ENCODE results near the gene PRMT5.
"Not testable (repeated sequence)": the region's sequence is repeated elsewhere in the genome, so short reads cannot be mapped to it uniquely, and the experiment has no call there.

The PRMT5 gene

DNA sequence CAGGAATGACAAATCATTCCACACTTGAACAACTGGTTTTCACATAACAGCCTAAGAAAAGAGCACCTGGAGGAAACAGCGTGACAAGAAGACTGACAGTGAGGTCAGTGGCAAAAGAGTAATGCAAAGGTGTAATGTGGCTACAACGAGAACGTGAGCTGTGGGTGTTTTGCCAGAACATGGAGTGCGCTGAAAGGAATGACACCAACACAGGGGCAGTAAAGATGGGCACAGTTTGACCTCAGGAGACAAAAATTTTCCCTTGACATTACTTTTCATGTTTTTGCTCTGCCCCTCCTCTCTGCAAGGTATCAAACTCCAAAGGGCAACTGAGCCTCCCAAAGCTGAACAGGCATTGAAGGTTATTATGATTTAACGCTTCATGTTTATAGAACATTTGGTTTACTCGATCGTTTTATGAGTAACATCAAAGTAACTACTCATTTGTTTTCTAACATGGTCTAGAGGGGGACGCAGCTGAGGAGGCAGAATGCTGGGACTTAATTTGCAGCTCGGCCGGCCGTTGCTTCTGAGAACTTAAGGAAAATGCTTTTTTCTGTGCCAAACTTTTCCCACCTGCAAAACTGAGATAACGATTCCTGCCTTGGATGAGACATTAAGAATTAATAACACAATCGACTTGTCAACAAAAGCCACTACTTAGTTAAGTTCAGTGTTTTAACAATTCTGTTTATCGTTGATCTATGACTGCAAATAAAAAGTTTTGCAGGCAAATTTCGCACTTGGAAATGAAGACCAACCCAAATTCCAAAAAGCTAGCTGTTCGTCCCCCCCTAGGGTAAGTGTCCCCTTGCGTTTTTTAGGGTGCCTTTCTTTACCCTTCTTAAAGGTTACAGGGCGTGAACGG is 26.8 kb upstream of the PRMT5 start:
- no peak for DNase-seq (ENCODE audit: low read depth)
- peak overlapping the region; percentile 81 for H3K4me3 ChIP-seq (ENCODE audit: low read depth, low read length)
- TF ChIP-seq CTCF (IDR thresholded peaks at IDR 0.05; ENCODE audit: low read depth, low read length, missing control alignments): no peak

- no peak overlapping the region for H3K4me3 ChIP-seq (ENCODE audit: low read depth, low read length)
- no peak for TF ChIP-seq CTCF (IDR thresholded peaks at IDR 0.05; ENCODE audit: low read depth, low read length, missing control alignments)
- no peak for DNase-seq (ENCODE audit: low read depth)
Observed at GRCh38 chr14:22952418-22952817, 23.2 kb upstream of the PRMT5 start.

- not testable (repeated sequence) for H3K4me3 ChIP-seq (ENCODE audit: low read depth, low read length); DNase-seq (ENCODE audit: low read depth)
Observed at GRCh38 chr14:22951795-22952194, 22.6 kb upstream of the PRMT5 start.

DNA sequence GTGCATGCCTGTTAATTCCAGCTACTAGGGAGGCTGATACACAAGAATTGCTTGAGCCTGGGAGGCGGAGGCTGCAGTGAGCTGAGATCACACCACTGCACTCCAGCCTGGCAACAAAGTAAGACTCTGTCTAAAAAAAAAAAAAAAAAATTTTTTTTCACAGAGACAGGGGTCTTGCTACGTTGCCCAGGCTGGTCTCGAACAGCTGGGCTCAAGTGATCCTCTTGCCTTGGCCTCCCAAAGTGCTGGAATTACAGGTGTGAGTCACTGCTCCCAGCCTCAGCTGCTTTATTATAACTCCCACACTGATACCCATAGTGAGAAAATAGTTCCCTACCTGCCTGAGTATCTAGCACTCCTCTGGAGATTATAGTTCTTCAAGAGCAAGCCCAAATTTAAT is 16.5 kb upstream of the PRMT5 start:
- no peak for DNase-seq (ENCODE audit: low read depth)
- no peak overlapping the region for H3K4me3 ChIP-seq (ENCODE audit: low read depth, low read length)
- TF ChIP-seq CTCF (IDR thresholded peaks at IDR 0.05; ENCODE audit: low read depth, low read length, missing control alignments): no peak

GRCh38 chr14:22939684-22940083 is 10.5 kb upstream of the PRMT5 start:
- no peak for TF ChIP-seq CTCF (IDR thresholded peaks at IDR 0.05; ENCODE audit: low read depth, low read length, missing control alignments)
- H3K4me3 ChIP-seq (ENCODE audit: low read depth, low read length): no peak overlapping the region
- no peak for DNase-seq (ENCODE audit: low read depth)

DNA sequence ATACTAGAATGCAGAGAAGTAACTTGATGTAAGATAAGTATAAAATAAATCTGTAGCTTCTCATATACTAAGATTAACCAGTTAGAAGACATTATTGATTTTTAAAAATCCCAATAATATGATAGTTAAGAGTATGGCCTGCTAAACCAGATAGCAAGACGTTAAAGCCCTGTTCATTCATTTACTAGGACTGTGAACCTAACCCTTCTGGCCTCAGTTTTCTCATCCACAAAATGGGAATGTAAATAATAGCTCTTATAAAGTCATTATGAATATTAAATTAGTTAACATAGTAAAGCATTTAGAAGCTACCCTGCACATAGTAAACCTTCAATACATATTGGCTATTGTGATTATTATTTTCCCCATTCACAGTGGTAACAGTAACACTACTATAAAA is 6.0 kb upstream of the PRMT5 start:
- no peak for TF ChIP-seq CTCF (IDR thresholded peaks at IDR 0.05; ENCODE audit: low read depth, low read length, missing control alignments)
- H3K4me3 ChIP-seq (ENCODE audit: low read depth, low read length): no peak overlapping the region
- DNase-seq (ENCODE audit: low read depth): no peak

DNA sequence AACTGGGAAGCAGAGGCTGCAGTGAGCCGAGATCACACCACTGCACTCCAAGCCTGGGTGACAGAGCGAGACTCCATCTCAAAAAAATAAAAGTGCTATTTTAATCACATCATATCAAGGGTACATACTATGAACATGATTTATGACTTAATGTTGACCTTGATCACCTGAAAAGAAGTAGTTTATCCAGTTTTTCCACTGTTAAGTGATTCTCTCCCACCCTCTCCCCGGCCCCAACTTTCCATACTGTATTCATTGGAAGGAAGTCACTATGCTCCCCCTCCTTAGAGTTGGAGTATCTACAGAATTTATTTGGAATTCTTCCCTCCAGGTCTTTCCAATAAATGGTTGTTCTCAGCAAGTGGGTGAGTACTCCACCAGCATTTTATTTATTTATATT is 3.0 kb upstream of the PRMT5 start:
- no peak overlapping the region for H3K4me3 ChIP-seq (ENCODE audit: low read depth, low read length)
- no peak for DNase-seq (ENCODE audit: low read depth)
- no peak for TF ChIP-seq CTCF (IDR thresholded peaks at IDR 0.05; ENCODE audit: low read depth, low read length, missing control alignments)

Measured in GM12864 (cell line).